Head of caudate nucleus (tissue), 42 donors: ENCODE data around the gene SLC12A3.

Experiments
- DNase-seq, 42 donors: peaks; one replicate each; pipeline versions ENCODE4 v3.0.0 to v3.0.0-alpha.2; 2020 to 2021; ENCODE audit warnings: mixed read lengths in 7 of 42
- intact Hi-C: fragments of 100-400 bp; cut with DNase I; formaldehyde crosslinking; loops from one replicate; pipeline ENCODE4 v1.15.0; 2022

SLC12A3 gene

DNA sequence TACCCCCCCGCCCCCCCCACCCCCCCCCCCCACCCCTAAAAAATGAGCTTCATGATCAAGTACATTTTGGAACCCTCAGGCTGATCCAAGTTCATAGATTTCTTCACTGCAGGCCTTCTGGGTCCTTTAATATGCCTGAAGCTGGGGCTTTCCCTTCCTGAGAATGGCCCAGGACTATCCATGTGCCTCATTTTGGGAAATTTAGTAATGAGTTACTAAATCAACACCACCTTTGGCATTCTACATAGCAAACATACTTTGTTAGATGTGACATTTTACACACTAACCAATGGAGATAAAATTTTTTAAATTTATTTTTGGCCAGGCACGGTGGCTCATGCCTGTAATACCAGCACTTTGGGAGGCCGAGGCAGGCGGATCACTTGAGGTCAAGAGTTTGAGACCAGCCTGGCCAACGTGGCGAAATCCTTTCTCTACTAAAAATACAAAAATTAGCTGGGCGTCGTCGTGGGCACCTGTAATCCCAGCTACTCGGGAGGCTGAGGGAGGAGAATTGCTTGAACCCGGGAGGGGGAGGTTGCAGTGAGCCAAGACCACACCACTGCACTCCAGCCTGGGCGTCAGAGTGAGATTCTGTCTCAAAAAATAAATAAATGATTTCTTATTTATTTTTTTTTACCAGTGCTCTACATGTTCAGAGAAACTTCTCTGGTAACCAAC lies 81.0 kb downstream of the SLC12A3 start:
- intact Hi-C loops, result no loop called here
- DNase-seq, result peak in 1 of 42 donors; percentile 11

DNA sequence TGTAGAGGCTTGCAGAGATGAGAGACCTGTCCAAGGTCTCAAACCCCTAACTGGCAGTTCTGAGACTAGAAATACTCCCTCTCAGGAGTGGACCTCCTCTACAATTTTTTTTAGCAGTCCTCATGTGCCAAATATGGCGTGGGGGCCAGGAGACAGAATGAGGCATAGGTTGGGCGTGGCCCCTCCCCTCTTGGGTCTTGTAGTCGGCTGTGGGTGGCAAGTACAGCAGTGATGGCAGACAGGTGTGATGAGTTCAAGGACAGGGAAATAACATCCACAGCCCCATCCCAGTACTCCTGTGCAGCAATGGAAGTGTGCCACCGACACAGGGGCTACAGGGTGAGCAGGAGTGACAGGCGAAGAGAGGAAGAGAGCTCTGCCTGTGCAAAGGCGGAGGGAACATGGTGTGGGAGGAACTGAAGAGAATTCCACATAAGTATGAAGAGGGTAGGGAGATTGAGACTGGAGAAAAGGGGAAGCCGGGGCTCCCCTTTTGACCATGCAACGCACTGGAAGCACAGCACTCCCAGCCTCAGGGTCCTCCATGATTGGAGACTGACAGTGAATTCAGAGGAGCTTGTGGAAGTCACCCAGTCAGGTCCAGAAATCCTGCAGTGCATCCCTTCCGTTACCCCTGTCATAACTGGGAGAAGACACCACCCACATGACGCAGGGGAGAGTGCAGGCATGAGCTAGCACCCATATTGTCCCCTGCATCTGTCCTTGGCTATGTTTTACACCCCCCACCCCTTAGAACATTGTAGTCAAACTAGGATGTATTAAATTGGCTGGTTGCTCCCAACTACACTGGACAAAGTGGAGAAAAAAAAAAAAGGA lies 82.0 kb downstream of the SLC12A3 start:
- DNase-seq, result peak in 41 of 42 donors; percentile 29 to 93 (median 69)
- intact Hi-C loops, result no loop called here

DNA sequence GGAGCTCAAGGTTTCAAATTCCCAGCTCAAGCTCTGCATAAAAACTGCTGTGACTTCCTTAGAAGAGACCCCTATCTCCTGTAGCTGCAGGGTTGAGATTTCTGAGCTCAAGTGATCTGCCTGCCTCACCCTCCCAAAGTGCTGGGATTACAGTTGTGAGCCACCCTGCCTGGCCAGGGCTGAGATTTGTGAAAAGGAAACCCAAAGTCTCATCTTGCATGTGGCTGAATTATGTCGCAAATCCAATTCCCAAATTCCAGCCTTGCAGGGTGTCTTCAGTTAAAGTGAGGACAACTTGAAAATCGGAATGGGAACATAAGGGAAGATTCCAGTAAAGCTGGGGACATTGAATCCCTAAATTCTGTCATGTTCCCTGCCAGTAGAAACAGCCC lies 82.6 kb downstream of the SLC12A3 start:
- intact Hi-C loops, result no loop called here
- peak in 4 of 42 donors; percentile 10 to 28 (median 14) for DNase-seq

DNA sequence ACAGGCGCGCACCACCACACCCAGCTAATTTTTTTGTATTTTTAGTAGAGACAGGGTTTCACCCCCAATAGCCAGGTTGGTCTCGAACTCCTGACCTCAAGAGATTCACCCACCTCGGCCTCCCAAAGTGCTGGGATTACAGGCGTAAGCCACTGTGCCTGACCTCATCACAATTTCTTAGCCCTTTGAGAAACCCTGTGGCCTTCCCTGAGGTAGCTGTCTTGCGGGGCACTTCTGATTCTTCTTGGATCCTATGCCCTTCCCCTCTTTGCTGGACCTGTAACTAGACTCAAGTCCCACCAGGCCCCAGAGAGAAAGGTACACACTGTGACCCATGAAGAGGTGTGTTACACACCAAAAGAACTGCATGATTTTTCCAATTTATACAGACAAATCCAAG lies 83.2 kb downstream of the SLC12A3 start:
- peak in 3 of 42 donors; percentile 3 to 13 (median 6) for DNase-seq
- intact Hi-C loops, result no loop called here

DNA sequence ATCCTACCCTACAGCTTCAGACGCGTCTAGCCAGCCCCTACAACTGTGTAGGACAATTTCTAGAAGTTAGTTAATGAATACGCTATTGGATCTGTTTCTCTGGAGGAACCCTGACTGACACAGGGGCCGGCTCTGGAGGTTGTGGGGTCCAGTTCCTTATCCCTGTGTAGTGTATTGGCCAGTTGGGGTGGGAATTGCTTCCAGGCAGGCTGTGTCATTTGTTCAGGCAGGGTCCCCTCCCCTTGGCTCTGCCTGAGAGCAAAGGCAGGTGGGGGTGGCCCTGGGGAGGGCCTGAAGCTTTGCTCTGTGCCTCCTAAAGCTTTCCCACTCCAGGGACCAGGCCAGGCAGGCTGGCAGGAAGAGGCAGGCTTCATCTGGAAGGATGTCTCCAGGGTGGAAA lies 85.0 kb downstream of the SLC12A3 start:
- intact Hi-C loops, result no loop called here
- DNase-seq, result peak in 1 of 42 donors; percentile 10

DNA sequence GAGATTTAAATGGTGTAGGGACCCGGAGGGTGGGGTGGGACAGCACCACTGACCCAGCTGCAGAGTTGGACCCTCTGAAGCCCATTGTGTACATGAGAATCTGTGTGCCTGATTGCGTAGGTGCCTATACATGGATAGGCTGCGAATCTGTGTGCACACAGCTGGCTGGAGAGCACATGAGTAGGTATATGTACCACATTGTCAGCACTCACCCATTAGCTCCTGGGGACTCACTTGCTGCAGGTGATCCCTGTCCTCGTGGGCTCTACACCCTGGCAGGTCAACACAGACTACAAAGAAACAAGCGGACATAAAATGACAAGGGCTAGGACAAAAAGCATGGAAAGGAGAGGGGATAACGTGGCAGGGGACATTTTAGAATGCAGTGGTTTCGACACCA lies 85.4 kb downstream of the SLC12A3 start:
- intact Hi-C loops, result no loop called here

DNA sequence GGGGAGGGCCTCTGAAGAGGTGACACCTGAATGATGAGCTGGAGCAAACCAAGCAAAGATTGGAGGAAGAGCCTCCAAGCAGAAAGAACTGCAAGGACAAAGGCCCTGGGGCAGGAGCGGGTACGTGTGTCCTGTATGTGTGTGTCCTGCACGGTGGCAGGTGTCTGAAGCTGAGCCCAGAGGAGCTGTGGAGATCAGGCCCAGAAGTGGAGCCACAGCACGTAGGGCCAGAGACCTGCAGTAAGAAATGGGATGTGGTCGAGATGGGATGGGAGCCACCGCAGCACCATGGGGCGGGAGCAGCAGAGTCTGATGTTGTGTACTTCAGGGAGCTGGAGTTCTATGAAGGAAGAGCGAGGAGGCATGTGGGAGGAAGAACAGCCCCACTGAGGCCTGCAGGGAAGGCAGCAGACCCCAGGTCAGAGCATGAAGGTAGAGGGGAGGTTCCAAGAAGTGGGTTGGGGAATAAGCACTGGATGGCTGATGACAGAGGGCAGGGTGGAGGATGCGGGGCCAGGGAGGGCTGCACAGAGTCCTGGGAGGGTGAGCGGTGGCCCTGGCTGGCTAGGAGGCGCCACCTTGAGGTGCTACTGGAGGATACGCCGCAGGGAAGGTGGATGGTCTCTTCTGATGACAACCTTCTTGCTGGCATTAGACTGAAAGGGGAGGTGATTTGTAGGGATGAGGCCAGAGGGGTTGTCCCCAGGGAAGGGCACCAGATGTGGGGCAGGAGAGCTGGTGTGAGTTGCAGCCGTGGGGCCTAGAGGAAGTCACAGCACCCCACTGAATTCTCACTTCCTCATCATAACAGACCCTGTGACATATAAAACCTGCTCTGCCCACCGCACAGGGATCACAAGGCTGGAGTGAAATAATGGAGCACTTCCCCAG lies 86.1 kb downstream of the SLC12A3 start:
- intact Hi-C loops, result no loop called here
- peak in 17 of 42 donors; percentile 20 to 61 (median 34) for DNase-seq

More for the DNA sequence above, 85.4 kb downstream of the SLC12A3 start:
- peak in 1 of 42 donors; percentile 11 for DNase-seq

DNA sequence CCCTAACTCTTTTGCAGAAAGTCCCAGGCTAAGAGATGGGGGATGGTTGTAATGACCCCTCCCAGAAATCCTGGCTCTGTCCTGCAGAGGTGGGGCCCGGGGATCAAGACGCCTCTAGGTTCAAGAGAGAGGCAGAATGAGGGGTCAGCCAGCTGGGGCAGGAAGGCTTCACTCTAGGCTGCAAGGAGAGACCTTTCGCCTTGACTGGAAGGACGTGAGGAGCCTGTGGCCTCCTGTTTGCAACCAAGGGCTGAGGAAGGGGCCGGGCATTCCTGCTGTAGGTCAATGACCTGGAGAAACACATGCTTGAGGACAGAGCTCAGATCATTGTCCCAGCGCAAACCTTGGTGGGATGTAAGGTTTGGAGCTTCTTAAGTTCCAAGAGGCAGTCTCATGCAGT lies 88.0 kb downstream of the SLC12A3 start:
- intact Hi-C loops, result no loop called here
- DNase-seq, result no peak

DNA sequence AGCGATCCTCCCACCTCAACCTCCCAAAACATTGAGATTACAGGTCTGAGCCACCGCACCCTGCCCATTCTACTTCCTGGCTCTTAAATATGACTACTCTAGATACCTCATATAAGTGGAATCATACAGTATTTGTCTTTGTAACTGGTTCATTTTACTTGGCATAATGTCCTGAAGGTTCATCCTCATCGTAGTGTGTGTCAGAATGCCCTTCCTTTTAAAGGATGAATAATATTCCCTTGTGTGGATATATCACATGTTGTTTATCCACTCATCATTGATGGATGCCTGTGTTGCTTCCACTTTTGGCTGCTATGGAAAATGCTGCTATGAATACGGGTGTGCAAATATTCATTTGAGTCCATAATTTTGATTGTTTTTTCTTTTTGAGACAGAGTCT lies 91.1 kb downstream of the SLC12A3 start:
- intact Hi-C loops, result no loop called here
- DNase-seq, result no peak

DNA sequence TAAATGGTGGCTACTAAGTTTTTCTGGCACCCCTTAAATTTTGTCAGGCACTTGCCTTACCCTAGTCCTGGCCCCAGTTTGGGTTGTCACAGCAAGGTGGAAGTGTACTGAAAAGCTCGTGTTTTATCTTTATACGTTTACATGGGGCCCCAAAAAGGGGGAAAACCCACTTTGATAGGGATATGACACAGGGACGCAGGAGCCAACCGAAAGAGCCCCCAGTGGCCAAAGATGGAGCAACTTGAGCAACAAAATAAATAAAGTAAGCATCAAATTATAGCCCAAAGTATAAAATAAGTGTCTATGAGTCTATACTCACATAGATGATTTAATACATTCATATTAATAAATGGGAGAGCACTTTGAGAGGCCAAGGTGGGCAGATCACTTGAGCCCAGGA lies 91.7 kb downstream of the SLC12A3 start:
- intact Hi-C loops, result no loop called here
- no peak for DNase-seq

DNA sequence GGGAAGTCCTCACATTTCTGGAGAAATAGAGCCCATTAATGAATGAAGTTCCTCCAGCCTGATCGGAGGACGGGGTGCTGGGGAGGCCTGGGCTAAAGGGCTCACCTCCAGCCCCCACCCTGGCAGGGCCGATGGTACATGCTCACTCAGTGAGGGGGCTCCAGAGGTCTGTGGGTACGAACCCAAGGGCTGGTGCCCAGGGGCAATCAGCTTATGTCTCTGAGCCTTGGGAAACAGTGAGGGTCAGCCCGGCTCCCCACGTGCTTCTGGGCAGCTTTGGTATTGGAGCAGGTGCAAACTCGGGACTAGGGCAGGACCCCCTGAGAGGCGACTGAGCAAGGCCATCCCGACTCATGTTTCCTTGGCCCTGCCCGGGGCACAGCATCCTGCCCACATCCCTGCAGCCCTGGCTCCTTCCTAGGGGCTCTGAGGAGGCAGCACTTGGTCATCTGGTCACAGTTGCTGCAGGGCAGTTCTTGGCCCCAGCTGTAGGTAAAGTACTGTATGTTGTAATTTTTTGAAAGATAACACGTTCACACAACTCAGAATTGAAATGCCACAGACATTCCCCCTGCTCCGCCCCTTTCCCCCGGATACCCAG lies 95.8 kb downstream of the SLC12A3 start:
- intact Hi-C loops, result no loop called here

DNA sequence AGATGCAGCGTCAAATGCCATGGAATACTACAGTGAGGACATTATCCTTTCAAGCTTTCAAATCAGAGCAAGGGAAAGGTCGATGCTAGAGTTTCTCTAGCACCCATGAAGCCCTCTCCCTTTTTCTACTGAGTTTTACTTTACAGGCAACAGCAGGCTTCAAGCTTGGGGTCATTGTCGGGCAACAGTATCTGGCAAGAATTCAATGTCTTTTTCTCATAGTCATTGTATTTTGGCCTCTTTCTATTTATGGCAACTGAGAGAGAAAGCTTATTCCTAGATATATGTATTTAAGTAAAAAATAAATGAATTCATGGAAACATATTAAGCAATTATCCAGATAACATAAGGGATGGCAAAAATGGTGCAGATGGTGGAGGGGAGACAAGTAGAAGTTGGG lies 96.4 kb downstream of the SLC12A3 start:
- DNase-seq, result no peak
- intact Hi-C loops, result no loop called here

More for the DNA sequence above, 95.8 kb downstream of the SLC12A3 start:
- no peak for DNase-seq

DNA sequence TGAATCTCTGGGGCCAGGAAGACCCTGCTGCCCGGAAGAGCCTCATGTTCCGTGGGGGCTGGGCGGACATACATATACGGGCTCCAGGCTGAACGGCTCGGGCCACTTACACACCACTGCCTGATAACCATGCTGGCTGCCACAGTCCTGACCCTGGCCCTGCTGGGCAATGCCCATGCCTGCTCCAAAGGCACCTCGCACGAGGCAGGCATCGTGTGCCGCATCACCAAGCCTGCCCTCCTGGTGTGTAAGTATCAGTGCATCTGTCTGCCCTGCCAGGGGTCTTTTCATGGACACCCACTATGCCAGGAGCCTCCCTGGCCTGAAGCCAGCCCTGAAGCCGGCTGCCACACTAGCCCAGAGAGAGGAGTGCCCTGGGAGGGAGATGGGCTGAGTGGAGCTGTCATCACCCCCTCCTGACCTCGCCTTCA lies 96.9 kb downstream of the SLC12A3 start, which contains the start of gene CETP:
Gene CETP, plus strand, starts transcription at position 100 of the 431 bp plus-strand sequence. Its CDS starts 30 bp downstream, at position 130.
- intact Hi-C loops, result no loop called here
- DNase-seq, result no peak

DNA sequence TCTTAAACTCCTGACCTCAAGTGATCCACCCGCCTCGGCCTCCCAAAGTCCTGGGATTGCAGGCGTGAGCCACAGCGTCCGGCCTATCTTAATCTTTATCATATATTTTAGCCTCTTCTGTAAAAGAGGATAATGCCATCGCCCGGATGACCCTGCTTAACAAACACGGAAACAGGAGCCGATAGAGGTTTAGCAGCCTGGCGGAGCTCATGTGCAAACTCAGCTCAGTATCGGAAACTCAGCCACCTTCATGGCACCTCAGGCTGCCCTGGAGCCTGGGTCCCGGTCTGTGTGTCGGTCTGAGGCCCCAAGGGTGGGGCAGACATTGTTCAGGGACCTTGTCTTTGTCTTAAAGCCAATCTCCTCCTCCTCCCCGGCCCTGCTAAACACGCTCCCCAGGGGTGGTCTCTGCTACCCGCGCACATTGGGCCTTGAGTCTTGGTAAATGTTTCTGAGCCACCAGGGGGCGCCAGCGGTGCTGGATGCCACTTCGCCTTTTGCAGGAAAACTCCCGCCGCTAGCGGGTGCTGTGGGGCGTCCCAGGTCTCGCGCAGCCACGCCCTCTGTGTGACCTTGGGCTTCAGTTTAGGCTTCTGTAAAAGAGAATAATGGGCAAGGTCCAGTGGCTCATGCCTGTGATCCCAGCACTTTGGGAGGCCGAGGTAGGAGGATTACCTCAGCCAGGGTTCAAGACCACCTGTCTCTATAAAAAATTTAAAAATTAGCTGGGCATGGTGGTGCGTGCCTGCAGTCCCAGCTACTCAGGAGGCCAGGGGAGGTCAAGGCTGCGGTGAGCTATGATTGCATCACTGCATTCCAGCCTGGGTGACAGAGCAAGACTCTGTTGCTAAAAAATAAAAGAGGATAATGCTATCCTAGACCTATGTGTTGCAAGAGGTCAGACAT lies 99.5 kb downstream of the SLC12A3 start:
- intact Hi-C loops, result no loop called here
- peak; percentile 55 to 91 (median 80) for DNase-seq
